Activated T-cell treated with anti-CD3 and anti-CD28 coated beads, Interleukin-2, amount 50 U/mL, for 24 hours (primary cell): ENCODE results near the gene SHISA3.
"Not testable (repeated sequence)": the region's sequence is repeated elsewhere in the genome, so short reads cannot be mapped to it uniquely, and the experiment has no call there.

Source experiments
- DNase-seq: peaks from one replicate; pipeline ENCODE4 v3.0.0-alpha.2; 2020
- H3K27ac Mint-ChIP-seq: 2 replicates; pipeline ENCODE4 v1.8.0; 2020; ENCODE audit warnings: mild to moderate bottlenecking, mixed read lengths
- H3K27me3 Mint-ChIP-seq: 2 replicates; pipeline ENCODE4 v1.8.0; 2020; ENCODE audit warnings: mixed read lengths
- H3K36me3 Mint-ChIP-seq: 2 replicates; pipeline ENCODE4 v1.8.0; 2020; ENCODE audit warnings: low read depth, mixed read lengths
- H3K4me1 Mint-ChIP-seq: 2 replicates; pipeline ENCODE4 v1.8.0; 2020; ENCODE audit warnings: low read depth, mixed read lengths
- H3K4me3 Mint-ChIP-seq: 2 replicates; pipeline ENCODE4 v1.8.0; 2020; ENCODE audit warnings: mild to moderate bottlenecking, moderate library complexity, mixed read lengths
- H3K9me3 Mint-ChIP-seq: 2 replicates; pipeline ENCODE4 v1.8.0; 2020; ENCODE audit warnings: mixed read lengths

Gene SHISA3

DNA sequence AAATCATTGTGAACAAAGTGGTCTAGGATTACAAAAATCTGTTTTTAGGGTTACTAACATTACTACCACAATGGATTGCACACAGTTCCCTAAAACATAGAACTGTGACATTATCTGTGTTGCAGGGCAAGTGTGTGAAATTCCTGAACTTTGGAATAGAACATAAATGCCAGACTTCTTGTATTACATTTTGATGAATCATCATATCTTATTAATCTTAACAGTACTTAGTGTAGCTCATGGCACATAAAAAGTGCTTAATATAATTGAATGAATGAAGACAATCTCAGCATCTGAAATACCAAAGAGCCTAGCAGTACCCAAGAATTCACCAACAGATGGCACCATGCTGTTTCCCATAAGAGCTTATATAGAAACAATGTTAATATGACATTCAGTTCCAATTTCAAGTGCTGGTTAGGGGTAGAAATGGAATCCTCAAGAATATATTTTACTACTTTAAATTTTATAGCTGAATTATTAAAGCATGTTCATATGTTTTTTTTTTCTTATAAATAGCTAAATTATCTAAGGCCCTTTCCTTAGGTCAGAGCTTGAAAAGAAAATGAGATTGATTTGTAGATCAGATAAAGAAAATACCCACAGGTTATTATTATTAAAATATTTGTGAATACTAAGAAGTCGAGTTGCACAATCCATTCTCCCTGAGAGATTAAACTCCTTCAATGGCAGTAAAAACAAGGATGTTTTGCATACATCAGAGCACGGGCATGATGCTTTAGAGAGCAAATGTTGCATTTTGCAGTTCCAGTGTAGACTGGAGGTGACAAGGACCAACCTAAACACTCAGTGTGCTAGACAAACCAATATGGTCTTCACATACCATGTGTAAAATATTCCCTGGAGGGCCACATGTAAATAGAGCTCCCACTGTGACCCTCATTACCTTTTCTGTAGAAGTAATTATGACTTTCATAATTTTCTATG is 25.7 kb upstream of the SHISA3 start:
- Mint-ChIP-seq H3K4me1 (no peaks in the 10 kb centered on the region), H3K27me3 (peaks cover 23% of the 10 kb centered on the region), H3K27ac (no peak overlapping the region), H3K4me3 (no peak overlapping the region), H3K9me3 (no peaks in the 10 kb centered on the region), H3K36me3 (no peaks in the 10 kb centered on the region)
- DNase-seq: no peak

DNA sequence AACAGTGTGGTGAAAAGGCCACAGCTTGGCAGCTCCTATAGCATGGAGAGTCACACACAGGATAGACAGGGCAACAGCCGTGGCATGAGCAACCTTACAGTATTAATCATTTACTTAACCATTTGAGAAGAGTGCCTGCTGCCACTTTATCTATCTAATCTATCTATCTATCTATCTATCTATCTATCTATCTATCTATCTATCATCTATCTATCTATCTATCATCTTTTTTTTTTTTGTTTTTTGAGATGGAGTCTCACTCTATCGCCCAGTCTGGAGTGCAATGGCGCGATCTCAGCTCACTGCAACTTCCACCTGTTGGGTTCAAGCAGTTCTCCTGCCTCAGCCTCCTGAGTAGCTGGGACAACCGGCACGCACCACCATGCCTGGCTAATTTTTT is 25.0 kb upstream of the SHISA3 start:
- H3K27me3 Mint-ChIP-seq: peaks cover 22% of the 10 kb centered on the region
- H3K36me3 Mint-ChIP-seq, H3K9me3 Mint-ChIP-seq: not testable (repeated sequence)

GRCh38 chr4:42377497-42377896 is 19.8 kb upstream of the SHISA3 start:
- peaks cover 34% of the 10 kb centered on the region for H3K27me3 Mint-ChIP-seq
- no peaks in the 10 kb centered on the region for H3K36me3 Mint-ChIP-seq
- no peaks in the 10 kb centered on the region for H3K9me3 Mint-ChIP-seq
- DNase-seq: no peak
- no peak overlapping the region for H3K4me3 Mint-ChIP-seq
- no peaks in the 10 kb centered on the region for H3K4me1 Mint-ChIP-seq
- no peak overlapping the region for H3K27ac Mint-ChIP-seq

More for the DNA sequence above, 25.0 kb upstream of the SHISA3 start:
- not testable (repeated sequence) for H3K27ac Mint-ChIP-seq, H3K4me1 Mint-ChIP-seq, H3K4me3 Mint-ChIP-seq, DNase-seq

DNA sequence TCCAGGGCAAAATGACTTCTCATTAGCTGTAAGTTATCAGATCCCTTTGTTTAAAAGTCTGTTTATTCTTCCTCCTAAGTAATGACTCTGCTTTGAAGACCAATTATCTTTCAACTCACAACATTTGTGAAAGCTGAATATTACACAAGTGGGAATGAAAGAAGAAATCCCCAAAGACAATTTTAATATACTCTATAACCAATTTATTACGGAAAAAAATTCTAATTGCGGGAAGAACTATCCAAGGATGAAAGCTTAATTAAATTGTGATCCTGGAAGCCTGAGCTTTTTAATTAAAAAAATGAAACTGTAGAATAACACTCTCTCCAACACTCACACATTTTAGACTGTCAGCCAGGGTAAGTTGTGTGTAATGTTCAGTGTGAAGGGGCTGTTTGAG is 15.6 kb upstream of the SHISA3 start:
- peaks cover 23% of the 10 kb centered on the region for H3K27me3 Mint-ChIP-seq
- H3K4me1 Mint-ChIP-seq: no peaks in the 10 kb centered on the region
- no peak overlapping the region for H3K27ac Mint-ChIP-seq
- no peak for DNase-seq
- H3K9me3 Mint-ChIP-seq: no peaks in the 10 kb centered on the region
- no peak overlapping the region for H3K4me3 Mint-ChIP-seq
- no peaks in the 10 kb centered on the region for H3K36me3 Mint-ChIP-seq

DNA sequence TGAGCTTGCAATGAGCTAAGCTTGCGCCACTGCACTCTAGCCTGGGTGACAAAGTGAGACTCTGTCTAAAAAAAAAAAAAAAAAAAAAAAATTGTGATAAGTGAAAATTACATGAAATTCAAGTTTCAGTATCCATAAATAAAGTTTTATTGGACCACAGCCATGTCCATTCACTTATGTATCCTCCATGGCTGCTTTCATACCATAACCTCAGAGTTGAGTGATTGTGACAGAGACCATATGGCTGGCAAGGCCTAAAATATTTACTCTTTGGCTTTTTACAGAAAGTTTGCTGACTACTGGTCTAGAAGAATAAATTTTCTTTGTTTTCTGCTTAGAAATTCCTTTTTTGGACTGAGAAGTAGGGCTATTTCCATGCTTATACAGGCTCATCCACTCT is 11.8 kb upstream of the SHISA3 start:
- Mint-ChIP-seq H3K4me1 (no peaks in the 10 kb centered on the region), H3K9me3 (no peaks in the 10 kb centered on the region), H3K36me3 (no peaks in the 10 kb centered on the region), H3K27ac (no peak overlapping the region), H3K4me3 (no peak overlapping the region), H3K27me3 (peaks cover 13% of the 10 kb centered on the region)
- no peak for DNase-seq

- Mint-ChIP-seq H3K36me3 (no peaks in the 10 kb centered on the region), H3K27me3 (peaks cover 17% of the 10 kb centered on the region), H3K4me1 (no peaks in the 10 kb centered on the region), H3K9me3 (no peaks in the 10 kb centered on the region), H3K27ac (no peak overlapping the region), H3K4me3 (no peak overlapping the region)
- DNase-seq: no peak
Observed at GRCh38 chr4:42390622-42391354, 6.5 kb upstream of the SHISA3 start.

DNA sequence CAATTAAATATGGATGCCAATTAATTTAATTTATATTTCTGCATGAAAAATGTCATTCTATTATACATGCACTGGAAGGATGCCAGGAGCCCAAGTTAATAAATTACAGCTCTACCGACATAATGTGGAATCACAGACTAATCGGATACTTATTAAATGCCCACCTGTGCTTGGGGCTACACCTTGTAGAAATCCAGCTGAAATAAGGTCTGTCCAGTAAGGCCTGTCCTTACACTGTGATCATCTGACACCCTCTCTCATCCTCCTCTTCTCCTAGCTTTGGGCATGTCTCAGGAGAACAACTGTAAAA is 6.0 kb upstream of the SHISA3 start:
- no peaks in the 10 kb centered on the region for H3K36me3 Mint-ChIP-seq
- peaks cover 22% of the 10 kb centered on the region for H3K27me3 Mint-ChIP-seq
- H3K27ac Mint-ChIP-seq: no peak overlapping the region
- DNase-seq: no peak
- H3K4me3 Mint-ChIP-seq: no peak overlapping the region
- no peaks in the 10 kb centered on the region for H3K9me3 Mint-ChIP-seq
- H3K4me1 Mint-ChIP-seq: peaks cover 1% of the 10 kb centered on the region

DNA sequence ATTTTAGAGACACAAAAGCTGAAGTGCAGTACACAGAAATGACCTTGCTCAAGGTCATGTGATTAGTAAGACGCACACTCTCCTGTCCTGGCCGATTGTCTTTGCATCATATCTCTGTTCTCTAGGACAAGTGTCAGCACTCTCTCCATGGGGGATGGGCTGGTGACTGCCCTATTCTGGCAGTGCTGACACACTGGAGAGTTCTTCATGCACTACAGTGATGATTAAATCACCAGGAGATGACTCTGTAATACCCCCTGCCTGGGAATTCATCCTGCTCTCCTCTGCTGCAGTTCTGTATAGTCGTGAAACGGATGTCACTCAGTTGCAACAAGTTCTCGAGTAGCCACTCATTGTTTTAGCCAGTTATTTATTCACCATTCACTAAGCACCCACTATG is 5.3 kb upstream of the SHISA3 start:
- Mint-ChIP-seq H3K9me3 (no peaks in the 10 kb centered on the region), H3K27me3 (peaks cover 28% of the 10 kb centered on the region), H3K4me1 (peaks cover 8% of the 10 kb centered on the region), H3K4me3 (no peak overlapping the region), H3K27ac (no peak overlapping the region), H3K36me3 (no peaks in the 10 kb centered on the region)
- DNase-seq: no peak

GRCh38 chr4:42392436-42392835 is 4.9 kb upstream of the SHISA3 start:
- Mint-ChIP-seq H3K36me3 (no peaks in the 10 kb centered on the region), H3K4me1 (peaks cover 12% of the 10 kb centered on the region), H3K9me3 (no peaks in the 10 kb centered on the region), H3K27me3 (peaks cover 33% of the 10 kb centered on the region), H3K4me3 (no peak overlapping the region), H3K27ac (no peak overlapping the region)
- DNase-seq: no peak

- Mint-ChIP-seq H3K36me3 (no peaks in the 10 kb centered on the region), H3K4me1 (peaks cover 29% of the 10 kb centered on the region), H3K9me3 (no peaks in the 10 kb centered on the region), H3K4me3 (no peak overlapping the region), H3K27me3 (peaks cover 60% of the 10 kb centered on the region), H3K27ac (no peak overlapping the region)
- no peak for DNase-seq
Observed at GRCh38 chr4:42395595-42395994, 1.7 kb upstream of the SHISA3 start.

GRCh38 chr4:42396361-42396751 is 932 bp upstream of the SHISA3 start:
- no peak for DNase-seq
- peak overlapping the region; percentile 73 for H3K4me3 Mint-ChIP-seq
- peaks cover 68% of the 10 kb centered on the region for H3K27me3 Mint-ChIP-seq
- no peaks in the 10 kb centered on the region for H3K36me3 Mint-ChIP-seq
- no peaks in the 10 kb centered on the region for H3K9me3 Mint-ChIP-seq
- H3K4me1 Mint-ChIP-seq: peaks cover 29% of the 10 kb centered on the region
- H3K27ac Mint-ChIP-seq: no peak overlapping the region

DNA sequence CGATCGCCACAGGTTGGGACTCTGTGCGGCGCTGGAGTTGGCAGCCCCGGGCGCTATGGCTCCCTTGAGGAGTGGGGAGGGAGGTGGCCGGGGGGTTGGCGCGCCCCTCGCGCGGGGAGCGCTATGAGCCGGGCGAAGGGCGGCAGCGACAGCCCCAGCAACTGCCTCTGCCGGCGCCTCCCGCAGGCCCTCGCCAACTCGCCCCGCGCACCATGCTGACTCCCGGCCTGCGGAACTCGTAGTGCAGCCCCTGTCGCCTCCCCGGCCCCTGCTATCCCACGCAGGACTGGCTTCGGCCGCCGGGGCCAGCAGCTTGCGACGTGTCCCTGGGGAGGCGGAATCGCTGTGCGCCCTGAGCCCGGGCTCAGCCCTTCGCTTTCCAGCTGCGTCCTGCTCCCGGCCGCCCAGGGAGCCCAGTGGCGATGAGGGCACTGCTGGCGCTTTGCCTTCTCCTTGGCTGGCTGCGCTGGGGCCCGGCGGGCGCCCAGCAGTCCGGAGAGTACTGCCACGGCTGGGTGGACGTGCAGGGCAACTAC is 415 bp downstream of the SHISA3 start:
- H3K27me3 Mint-ChIP-seq: peaks cover 72% of the 10 kb centered on the region
- peak overlapping the region; percentile 33 for H3K27ac Mint-ChIP-seq
- H3K4me3 Mint-ChIP-seq: peak overlapping the region; percentile 73
- no peaks in the 10 kb centered on the region for H3K9me3 Mint-ChIP-seq
- peak; percentile 50 for DNase-seq
- peaks cover 29% of the 10 kb centered on the region for H3K4me1 Mint-ChIP-seq
- no peaks in the 10 kb centered on the region for H3K36me3 Mint-ChIP-seq

DNA sequence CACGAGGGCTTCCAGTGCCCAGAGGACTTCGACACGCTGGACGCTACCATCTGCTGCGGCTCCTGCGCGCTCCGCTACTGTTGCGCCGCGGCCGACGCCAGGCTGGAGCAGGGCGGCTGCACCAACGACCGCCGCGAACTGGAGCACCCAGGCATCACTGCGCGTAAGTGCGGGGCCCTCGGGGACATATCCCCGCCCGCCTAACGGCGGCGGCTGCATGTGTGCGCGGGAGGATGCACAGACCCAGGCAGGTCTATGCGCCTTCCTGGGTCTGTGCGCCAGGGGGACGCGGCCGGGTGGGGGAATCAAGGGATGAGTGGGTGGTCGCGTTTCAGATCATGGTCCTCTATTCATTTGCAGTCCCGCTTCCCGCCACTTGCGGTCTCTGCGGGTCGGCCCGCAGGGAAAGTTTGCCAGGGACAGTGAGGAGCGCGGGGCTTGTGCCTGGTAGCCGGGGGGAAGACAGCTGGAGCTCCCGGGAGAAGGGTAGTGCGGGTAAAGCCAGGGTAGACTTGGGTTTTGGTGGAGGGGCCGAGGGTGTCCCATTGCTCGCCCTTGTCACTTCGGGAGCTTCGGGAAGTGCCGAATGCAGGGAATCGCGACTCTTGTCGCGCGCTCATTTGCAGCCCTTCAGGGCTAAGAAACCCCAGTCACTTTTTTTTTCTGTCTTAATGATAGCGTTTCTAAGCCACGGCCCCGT is 1.0 kb downstream of the SHISA3 start:
- no peaks in the 10 kb centered on the region for H3K36me3 Mint-ChIP-seq
- H3K27me3 Mint-ChIP-seq: peaks cover 72% of the 10 kb centered on the region

GRCh38 chr4:42398871-42399331 is 1.6 kb downstream of the SHISA3 start:
- DNase-seq: no peak
- no peaks in the 10 kb centered on the region for H3K36me3 Mint-ChIP-seq
- no peak overlapping the region for H3K27ac Mint-ChIP-seq
- H3K27me3 Mint-ChIP-seq: peaks cover 70% of the 10 kb centered on the region
- H3K9me3 Mint-ChIP-seq: no peaks in the 10 kb centered on the region
- peaks cover 29% of the 10 kb centered on the region for H3K4me1 Mint-ChIP-seq
- H3K4me3 Mint-ChIP-seq: peak overlapping the region; percentile 73

More for the DNA sequence above, 1.0 kb downstream of the SHISA3 start:
- Mint-ChIP-seq H3K4me3 (peak overlapping the region; percentile 73), H3K4me1 (peaks cover 29% of the 10 kb centered on the region), H3K27ac (peak overlapping the region; percentile 33), H3K9me3 (no peaks in the 10 kb centered on the region)
- no peak for DNase-seq
